B cell (primary cell): ENCODE data around the gene TSC22D4. TPM values are rescaled to one million over a fixed set of nuclear protein-coding genes. Genes with fewer than 3 reads are reported as not detected.

Experiments
- ATAC-seq: fragments of 200-7000 bp; cut with Tn5 transposase; one replicate; pipeline ENCODE4 v1.10.0; 2021; ENCODE audit warnings: low read depth, mild to moderate bottlenecking, moderate number of reproducible peaks, moderate library complexity
- CTCF ChIA-PET: fragments of 350-600 bp; sonication (Branson Sonifier 250); formaldehyde crosslinking; loops from one replicate; lab custom pipeline; 2021; ENCODE audit warnings: antibody characterized with exemption, inconsistent platforms; lab: Charles Lee
- POLR2A ChIA-PET: fragments of 350-600 bp; sonication (Branson Sonifier 250); formaldehyde crosslinking; loops from one replicate; lab custom pipeline; 2021; ENCODE audit warnings: antibody characterized with exemption; lab: Charles Lee
- DNase-seq: peaks from one replicate; pipeline ENCODE4 v3.0.0; 2013
- H2AFZ ChIP-seq: 2 replicates; pipeline ENCODE4 v1.6.1; 2012; ENCODE audit warnings: mild to moderate bottlenecking, low read depth, low read length; ENCODE audit not compliant: insufficient read depth, poor library complexity, severe bottlenecking
- H3K27ac ChIP-seq, 2 donors: 1 replicate in 1 of 2; 2 replicates in 1 of 2; pipeline ENCODE4 v1.5.1; 2012 to 2013; ENCODE audit warnings: low read length in 2 of 2, mild to moderate bottlenecking in 2 of 2, moderate library complexity in 1 of 2
- H3K27me3 ChIP-seq, 4 experiments: fragments of 200-600 bp in 1 of 4; sonication (generic) in 1 of 4; replicated peaks in 1 of 4; 1 replicate in 2 of 4; 2 replicates in 2 of 4; pipeline versions ENCODE4 v1.6.1 to v1.7.0; 2013 to 2016; ENCODE audit warnings: low read length in 3 of 4, mild to moderate bottlenecking in 2 of 4, mixed read lengths in 1 of 4, moderate library complexity in 1 of 4; ENCODE audit not compliant: insufficient read depth in 4 of 4, control insufficient read depth in 3 of 4; ENCODE audit errors: control extremely low read depth in 1 of 4
- H3K36me3 ChIP-seq, 2 experiments: replicated peaks in 1 of 2; 1 replicate in 1 of 2; 2 replicates in 1 of 2; pipeline versions ENCODE4 v1.6.1 to v1.7.1; 2013; ENCODE audit warnings: low read length in 1 of 2; ENCODE audit not compliant: insufficient read depth in 2 of 2, control insufficient read depth in 1 of 2; ENCODE audit errors: control extremely low read depth in 1 of 2, extremely low read depth in 1 of 2
- H3K4me1 ChIP-seq, 2 donors: fragments of 200-600 bp in 1 of 2; sonication (generic) in 1 of 2; 1 replicate in 1 of 2; 2 replicates in 1 of 2; pipeline versions ENCODE4 v1.5.1 to v1.6.1; 2013 to 2017; ENCODE audit warnings: low read length in 2 of 2; ENCODE audit not compliant: control insufficient read depth in 2 of 2, insufficient read depth in 2 of 2
- H3K4me2 ChIP-seq: replicated peaks from 2 replicates; pipeline ENCODE3; 2012; ENCODE audit warnings: mild to moderate bottlenecking, low read depth, low read length; ENCODE audit not compliant: poor library complexity, severe bottlenecking
- H3K4me3 ChIP-seq, 5 experiments: fragments of 200-600 bp in 1 of 5; sonication (generic) in 1 of 5; 1 replicate in 3 of 5; 2 replicates in 2 of 5; pipeline versions ENCODE4 v1.5.1 to v1.7.0; 2011 to 2016; ENCODE audit warnings: low read length in 4 of 5, mild to moderate bottlenecking in 4 of 5, low read depth in 2 of 5, control low read depth in 1 of 5, moderate library complexity in 1 of 5; ENCODE audit not compliant: insufficient read depth in 1 of 5; ENCODE audit errors: control extremely low read depth in 1 of 5, extremely low read depth in 1 of 5
- H3K79me2 ChIP-seq: fragments of 200-600 bp; sonication (generic); one replicate; pipeline ENCODE4 v1.6.0; 2016; ENCODE audit warnings: low read length; ENCODE audit not compliant: control insufficient read depth, insufficient read depth
- H3K9ac ChIP-seq: fragments of 200-600 bp; sonication (generic); 2 replicates; pipeline ENCODE4 v1.6.1; 2017; ENCODE audit warnings: mild to moderate bottlenecking, low read length, moderate library complexity
- H3K9me3 ChIP-seq, 3 donors: one replicate each; pipeline versions ENCODE4 v1.6.1 to v1.7.1; 2013; ENCODE audit warnings: low read length in 2 of 3; ENCODE audit not compliant: control insufficient read depth in 2 of 3, insufficient read depth in 1 of 3; ENCODE audit errors: control extremely low read depth in 1 of 3
- H4K20me1 ChIP-seq: 2 replicates; pipeline ENCODE4 v1.6.0; 2012; ENCODE audit warnings: mild to moderate bottlenecking, low read length; ENCODE audit not compliant: insufficient read depth, control insufficient read depth, poor library complexity, severe bottlenecking
- H3K27ac Mint-ChIP-seq: one replicate; pipeline ENCODE4 v1.8.0; 2021; ENCODE audit warnings: mixed read lengths
- H3K27me3 Mint-ChIP-seq: one replicate; pipeline ENCODE4 v1.8.0; 2021; ENCODE audit warnings: mixed read lengths
- H3K4me1 Mint-ChIP-seq: one replicate; pipeline ENCODE4 v1.8.0; 2021; ENCODE audit warnings: mixed read lengths
- H3K4me3 Mint-ChIP-seq: one replicate; pipeline ENCODE4 v1.8.0; 2021; ENCODE audit warnings: mixed read lengths
- H3K9me3 Mint-ChIP-seq: one replicate; pipeline ENCODE4 v1.8.0; 2022; ENCODE audit warnings: mixed read lengths; ENCODE audit not compliant: insufficient read depth
- CTCF ChIP-seq: fragments of 200-600 bp; IDR thresholded peaks from one replicate; pipeline ENCODE4 v1.8.0; 2022; ENCODE audit warnings: antibody characterized with exemption, mild to moderate bottlenecking
- EZH2 ChIP-seq: IDR thresholded peaks from 2 replicates; pipeline ENCODE4 v1.6.1; 2012; ENCODE audit warnings: borderline replicate concordance, low read depth, mild to moderate bottlenecking, moderate library complexity, low read length; ENCODE audit not compliant: insufficient read depth, poor library complexity, severe bottlenecking
- WGBS: methylation state at CpG from one replicate; pipeline ENCODE4 v1.1.5; 2013; ENCODE audit warnings: missing lambda C conversion rate; ENCODE audit not compliant: insufficient coverage; 5-methylcytosine and 5-hydroxymethylcytosine counted together
- intact Hi-C: fragments of 100-400 bp; cut with micrococcal nuclease; formaldehyde crosslinking; loops from one replicate; pipeline ENCODE4 v1.10.0; 2022
- polyA plus RNA-seq: library from polyadenylated mRNA; depleted of rRNA; stranded (reverse); fragments of >200 nt; gene quantifications from 2 replicates; pipeline ENCODE4 v1.2.3, GENCODE V29; 2012
- total RNA-seq, 2 donors: library from RNA; stranded (reverse); fragments of 120-200 nt in 1 of 2; gene quantifications; 1 replicate in 1 of 2; 2 replicates in 1 of 2; pipeline versions ENCODE4 v1.2.3 to v1.2.4, GENCODE V29; 2013 to 2022

The TSC22D4 gene
- total and polyA plus RNA-seq, 2 donors (not counting 1 experiment from before 2014, with no cell fraction given) = 80.2 to 92.8 TPM

GRCh38 chr7:100481466-100481865 is 2.5 kb upstream of the TSC22D4 start:
- peaks cover 20% of the 10 kb centered on the region for H3K4me1 Mint-ChIP-seq
- H3K4me2 ChIP-seq = no peak overlapping the region
- intact Hi-C loops = no loop called here
- ChIA-PET POLR2A (interaction anchor here (0.7 kb wide), 1 partner anchor 148 kb away, joined by 3 read pairs; no protein-coding TSS in a partner anchor), CTCF (interaction anchor here (0.6 to 5.6 kb wide), 9 partner anchors 12 to 580 kb away, joined by 3 to 80 read pairs (median 5); partner anchors contain the start of genes FBXO24, LRCH4, MEPCE and ZCWPW1)
- H2AFZ ChIP-seq = no peak overlapping the region
- peaks cover 18% of the 10 kb centered on the region for H4K20me1 ChIP-seq
- H3K27ac ChIP-seq = no peak overlapping the region
- TF ChIP-seq CTCF (no peak), EZH2 (no peak)
- H3K36me3 ChIP-seq = no peaks in the 10 kb centered on the region
- peak overlapping the region; percentile 42 for H3K27ac Mint-ChIP-seq
- no peaks in the 10 kb centered on the region for H3K9me3 Mint-ChIP-seq
- H3K27me3 ChIP-seq = no peaks in the 10 kb centered on the region
- 92% methylated on average over 1 of the region's 1 CpG for WGBS
- no peak overlapping the region for H3K9ac ChIP-seq
- H3K79me2 ChIP-seq = peaks cover 33% of the 10 kb centered on the region
- DNase-seq = no peak
- peak overlapping the region; percentile 27 for H3K4me3 Mint-ChIP-seq
- ATAC-seq = no peak
- H3K27me3 Mint-ChIP-seq = peaks cover 4% of the 10 kb centered on the region
- no peaks in the 10 kb centered on the region for H3K9me3 ChIP-seq
- H3K4me1 ChIP-seq = peaks cover 22 to 30% of the 10 kb centered on the region in 2 donors
- H3K4me3 ChIP-seq = no peak overlapping the region

DNA sequence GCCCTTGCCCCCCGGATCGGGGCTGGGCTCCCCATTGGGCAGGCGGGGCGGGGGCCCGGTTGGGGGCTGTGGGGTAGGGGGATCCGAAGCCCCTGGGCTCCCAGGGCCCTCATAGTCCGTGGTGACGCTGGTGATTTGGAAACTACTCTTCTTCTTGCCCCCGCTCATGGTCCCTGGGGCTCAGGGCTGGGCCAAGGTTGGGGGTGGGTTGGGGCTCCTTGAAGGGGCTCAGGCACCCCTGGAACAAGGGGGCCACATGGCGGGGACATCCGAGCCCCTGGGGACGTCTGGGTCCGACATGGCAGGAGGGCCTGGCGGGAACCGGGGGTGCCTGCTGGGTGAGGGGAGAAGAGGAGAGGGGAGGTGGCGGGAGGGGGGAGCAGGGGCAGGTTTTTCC is 1.1 kb downstream of the TSC22D4 start:
- intact Hi-C loops = loop anchor here (2.0 to 10.0 kb wide), 3 partner anchors 41 to 374 kb away; partner anchors contain the start of genes POP7, PPP1R35 and SLC12A9

More for the DNA sequence above, 1.1 kb downstream of the TSC22D4 start:
- Histone ChIP-seq H3K4me2 (peak overlapping the region; percentile 97), H3K4me1 (peaks cover 36 to 59% of the 10 kb centered on the region in 2 donors), H3K27me3 (no peaks in the 10 kb centered on the region), H3K79me2 (peaks cover 50% of the 10 kb centered on the region), H4K20me1 (peaks cover 45% of the 10 kb centered on the region), H3K4me3 (peak overlapping the region in 4 of 5 experiments; percentile 90 to 99 (median 96)), H3K9ac (peak overlapping the region; percentile 96), H3K27ac (peak overlapping the region; percentile 47 to 89), H3K36me3 (peaks cover 1 to 23% of the 10 kb centered on the region in 2 experiments), H2AFZ (peak overlapping the region; percentile 78), H3K9me3 (no peaks in the 10 kb centered on the region)
- no peak for TF ChIP-seq CTCF
- TF ChIP-seq EZH2 = no peak
- no peaks in the 10 kb centered on the region for H3K9me3 Mint-ChIP-seq
- peak overlapping the region; percentile 91 for H3K27ac Mint-ChIP-seq
- ChIA-PET POLR2A (interaction anchor here (0.6 to 2.2 kb wide), 9 partner anchors 8 to 428 kb away, joined by 3 to 13 read pairs (median 4); partner anchors contain the start of genes FBXO24, LRCH4, MEPCE and PPP1R35), CTCF (interaction anchor here (0.5 to 2.0 kb wide), 4 partner anchors 8 to 488 kb away, joined by 3 to 6 read pairs (median 4); no protein-coding TSS in a partner anchor)
- ATAC-seq (no peak), DNase-seq (no peak)
- H3K4me1 Mint-ChIP-seq = peaks cover 47% of the 10 kb centered on the region
- peak overlapping the region; percentile 97 for H3K4me3 Mint-ChIP-seq
- no peaks in the 10 kb centered on the region for H3K27me3 Mint-ChIP-seq
- WGBS = 0% methylated on average over 9 of the region's 16 CpGs
